ENCODE data around the gene AKAP6.

The AKAP6 gene

DNA sequence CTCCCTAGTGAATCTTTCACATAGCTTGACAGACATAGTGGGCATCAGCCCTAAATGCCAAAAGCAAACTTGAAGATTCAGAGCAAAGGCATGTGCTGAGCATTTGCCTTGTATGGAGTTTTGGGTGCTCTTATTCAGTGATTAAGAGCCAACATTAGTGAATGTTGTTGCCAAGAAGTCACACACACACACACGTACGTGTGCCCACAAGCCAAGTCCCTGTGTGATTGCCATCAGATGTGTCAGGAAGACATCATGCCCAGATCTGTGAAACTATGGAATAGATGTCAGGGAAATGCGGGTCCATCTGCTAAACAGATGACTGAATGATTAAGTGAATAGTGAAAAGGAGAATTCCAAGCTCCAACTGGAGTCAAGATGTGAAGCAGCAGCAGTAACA lies 149.0 kb downstream of the AKAP6 start:
- no peak for DNase-seq (ENCODE audit: low read depth)

DNA sequence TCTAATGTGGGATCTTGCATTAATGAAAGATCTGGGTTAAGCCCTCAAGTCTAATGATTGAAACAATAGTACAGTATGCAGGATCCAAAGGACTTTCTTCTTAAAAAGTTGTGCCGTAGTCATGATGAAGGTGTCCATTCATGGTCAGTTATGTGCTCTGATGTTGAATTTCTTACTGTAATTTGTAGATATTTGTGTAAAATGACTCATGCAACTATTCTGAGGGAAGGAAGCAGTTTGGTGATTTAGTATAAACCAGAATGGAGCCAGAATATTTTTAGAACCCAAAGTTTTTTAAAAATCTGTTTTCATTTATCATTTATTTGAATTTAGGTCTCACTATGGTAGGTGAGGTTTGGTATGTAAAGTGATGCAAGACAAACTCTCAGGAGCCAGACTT lies 151.2 kb downstream of the AKAP6 start:
- DNase-seq (ENCODE audit: low read depth), result no peak

DNA sequence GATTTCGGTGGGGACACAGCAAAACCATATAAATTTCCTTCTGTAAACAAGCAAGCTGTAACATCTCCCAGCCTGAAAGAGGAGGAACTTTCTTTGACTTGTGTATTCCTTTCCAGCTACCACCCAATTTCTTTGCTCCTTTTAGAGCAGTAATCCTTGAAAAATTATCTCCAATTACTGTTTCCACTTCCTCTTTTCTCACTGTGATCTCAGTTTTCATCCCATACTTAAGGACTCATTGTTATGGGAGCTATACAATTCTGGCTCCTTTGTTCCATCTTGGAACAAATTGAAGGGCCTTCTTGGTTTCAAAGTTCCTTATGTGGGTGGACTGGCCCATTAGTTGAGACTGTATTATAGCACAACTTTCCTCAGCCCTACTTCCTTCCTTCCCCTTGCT lies 152.6 kb downstream of the AKAP6 start:
- DNase-seq (ENCODE audit: low read depth), result no peak

DNA sequence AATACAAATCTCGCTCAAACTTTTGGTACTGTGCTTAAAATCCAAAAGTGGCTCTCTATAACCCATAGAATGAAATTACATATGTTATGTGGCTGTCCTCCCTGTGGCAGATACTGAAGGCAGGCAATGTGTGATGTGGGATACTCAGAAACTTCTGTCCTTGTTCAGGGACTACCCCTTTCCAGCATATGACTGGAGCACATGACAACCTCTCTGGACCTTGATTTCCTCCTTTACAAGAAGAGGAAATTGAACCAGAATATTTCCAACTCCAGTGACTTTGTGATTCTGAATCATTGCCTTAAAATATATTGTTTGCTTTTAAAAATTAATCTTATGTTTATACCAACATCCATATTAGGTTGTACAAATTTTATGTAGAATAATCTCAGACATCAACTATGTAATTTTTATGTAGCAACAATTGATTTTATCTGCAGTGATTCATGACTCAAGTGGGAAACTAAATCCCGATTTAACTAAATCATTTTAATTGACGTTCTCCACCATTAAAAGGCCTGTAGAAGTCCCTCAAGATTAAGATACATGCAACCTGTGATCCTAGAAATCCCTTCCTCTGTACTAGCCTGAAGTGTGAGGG lies 162.4 kb downstream of the AKAP6 start:
- no peak for DNase-seq (ENCODE audit: low read depth)

DNA sequence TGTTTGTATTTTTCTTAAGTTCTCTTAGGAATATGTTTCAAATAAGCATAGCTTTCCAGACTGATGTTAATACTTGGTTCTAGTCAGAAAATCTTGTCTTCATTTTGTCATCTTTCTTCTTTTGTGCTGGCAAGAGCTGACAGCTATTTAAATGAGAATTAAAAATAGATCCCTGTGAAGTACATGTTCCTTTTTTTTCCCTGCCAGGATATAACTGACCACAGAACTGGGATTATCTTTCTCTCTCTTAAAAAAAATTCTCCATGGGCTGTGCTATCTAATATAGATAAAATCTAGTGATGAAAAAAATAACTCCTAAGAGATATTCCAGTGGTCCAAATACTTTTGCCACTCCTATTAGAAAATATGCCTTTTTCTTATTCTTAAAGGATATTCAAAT lies 163.4 kb downstream of the AKAP6 start:
- no peak for DNase-seq (ENCODE audit: low read depth)

DNA sequence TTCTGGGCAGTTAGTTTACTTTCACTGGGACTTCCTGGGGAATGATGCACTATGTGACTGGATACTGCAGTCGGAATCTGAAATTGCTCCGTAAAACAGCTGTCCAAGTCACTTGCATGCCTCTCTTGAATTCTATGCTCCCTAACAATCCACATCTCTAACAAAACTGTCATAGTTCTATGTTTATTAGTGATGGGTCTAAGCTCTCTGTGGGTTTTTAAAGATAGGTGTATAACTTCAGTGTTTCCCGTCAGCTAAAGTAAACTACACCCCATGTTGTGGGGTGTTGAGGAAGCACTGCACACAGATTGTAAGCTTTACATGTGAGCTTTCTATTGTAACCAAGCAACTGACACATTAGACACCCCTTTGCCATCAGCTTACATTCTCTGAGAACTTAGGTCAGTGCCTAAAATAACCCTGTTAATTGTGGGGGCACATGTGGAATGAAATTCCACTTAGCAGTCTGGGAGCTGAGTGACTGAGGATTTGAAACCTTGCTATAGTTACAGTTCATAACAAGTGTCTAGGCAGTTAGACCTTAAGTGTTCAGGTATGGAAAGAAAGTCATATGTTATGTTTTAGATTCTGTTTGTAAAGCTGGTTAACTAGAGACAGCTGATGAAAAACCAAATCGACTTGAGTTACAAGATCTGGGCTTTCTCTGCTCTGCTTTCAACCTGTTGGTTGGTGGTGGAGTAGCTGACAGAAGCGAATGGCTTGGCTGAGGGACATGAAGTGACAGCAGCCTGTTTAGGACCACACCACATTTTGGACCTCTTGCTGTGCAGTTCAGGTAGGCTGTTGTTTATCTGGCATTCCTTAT lies 165.7 kb downstream of the AKAP6 start:
- no peak for DNase-seq (ENCODE audit: low read depth)

DNA sequence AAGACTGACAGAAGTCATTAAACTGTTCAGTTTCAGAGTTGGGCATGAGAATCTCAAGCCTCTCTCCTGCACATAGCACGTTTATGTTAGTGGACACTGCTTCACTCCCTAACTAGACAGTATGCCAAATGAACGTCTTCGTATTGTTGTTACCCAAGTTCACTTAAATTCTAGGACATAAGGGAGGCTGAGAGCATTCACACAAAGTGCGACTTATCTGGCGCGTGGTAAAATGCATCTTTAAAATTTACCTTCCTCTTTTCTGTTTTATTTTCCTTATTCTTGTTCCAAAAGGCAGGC lies 166.3 kb downstream of the AKAP6 start:
- no peak for DNase-seq (ENCODE audit: low read depth)

DNA sequence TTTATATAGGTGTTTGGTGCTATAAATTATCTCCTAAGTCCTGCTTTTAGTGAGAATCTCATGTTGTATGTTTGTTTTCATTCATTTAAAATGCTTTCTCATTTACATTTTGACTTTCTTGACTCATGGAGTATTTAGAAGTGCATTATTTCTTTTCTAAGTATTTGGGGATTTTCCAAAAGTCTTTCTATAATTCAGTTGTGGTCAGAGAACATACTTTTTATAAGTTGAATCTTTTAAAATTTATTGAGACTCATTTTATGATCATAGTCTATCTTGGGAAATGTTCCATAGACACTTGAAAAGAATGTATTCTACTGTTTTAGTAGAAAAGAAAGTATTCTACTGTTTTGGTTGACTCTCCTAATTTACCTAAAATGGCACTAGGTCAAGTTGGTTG lies 168.2 kb downstream of the AKAP6 start:
- no peak for DNase-seq (ENCODE audit: low read depth)

DNA sequence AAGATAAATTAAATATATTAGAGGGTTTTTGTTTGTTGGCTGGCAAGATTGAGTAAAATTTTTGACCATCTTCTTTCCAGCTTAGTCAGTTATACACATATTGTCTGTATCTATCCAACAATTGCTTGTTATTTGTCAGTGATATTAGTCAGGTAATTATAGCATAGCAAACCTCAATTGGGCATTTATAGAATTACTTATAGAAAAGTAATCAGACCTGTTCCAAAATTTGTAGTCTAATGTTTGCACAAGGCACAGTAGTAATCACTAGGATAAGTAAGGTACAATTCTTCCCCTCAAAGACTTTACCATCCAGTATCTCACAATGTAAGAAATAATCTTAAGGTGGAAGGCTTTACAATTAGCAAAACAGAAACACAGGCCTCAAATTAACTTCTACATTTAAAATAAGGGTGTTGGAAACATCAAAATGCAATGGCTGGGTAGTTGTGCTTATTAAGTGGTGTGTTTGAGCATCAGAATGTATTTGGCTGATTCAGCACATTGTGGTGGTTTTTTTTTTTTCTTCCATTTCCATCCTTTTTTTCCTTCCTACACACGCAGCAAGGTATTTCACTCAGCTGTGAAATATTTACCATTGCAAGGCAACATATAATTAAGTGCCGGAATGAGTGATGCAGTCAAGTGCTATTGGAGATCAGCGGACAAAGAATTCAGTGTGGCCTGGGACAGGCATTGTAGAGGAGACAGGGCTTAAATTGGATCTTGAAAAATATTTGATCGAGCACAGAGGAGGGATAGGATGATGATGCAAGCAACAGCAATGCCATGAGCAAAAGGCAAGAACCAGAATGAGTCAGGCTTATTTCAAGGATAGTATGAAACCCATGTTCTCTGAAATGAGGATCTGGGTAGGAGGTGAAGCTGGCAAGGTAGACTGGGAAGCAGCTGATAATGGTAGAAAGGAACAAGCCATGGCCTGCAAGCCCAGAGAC lies 178.2 kb downstream of the AKAP6 start:
- DNase-seq (ENCODE audit: low read depth), result no peak

DNA sequence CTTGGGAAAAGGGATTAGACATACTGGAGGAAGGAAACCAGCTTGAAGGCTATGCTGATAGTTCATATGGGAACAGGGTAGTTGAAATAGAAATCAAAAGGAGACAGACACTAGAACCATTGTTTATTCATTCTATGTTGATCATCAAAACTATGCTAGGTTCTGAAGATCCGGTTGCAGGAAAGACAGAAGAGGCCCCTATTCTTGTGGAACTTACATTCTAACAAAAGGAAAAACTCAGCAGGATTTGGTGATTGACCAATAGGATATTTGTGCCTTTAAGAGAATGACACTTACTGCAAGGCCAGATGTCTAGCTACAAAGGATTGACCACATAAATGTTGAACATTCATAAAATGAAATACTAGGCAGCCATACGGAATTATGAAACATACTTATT lies 179.2 kb downstream of the AKAP6 start:
- no peak for DNase-seq (ENCODE audit: low read depth)

DNA sequence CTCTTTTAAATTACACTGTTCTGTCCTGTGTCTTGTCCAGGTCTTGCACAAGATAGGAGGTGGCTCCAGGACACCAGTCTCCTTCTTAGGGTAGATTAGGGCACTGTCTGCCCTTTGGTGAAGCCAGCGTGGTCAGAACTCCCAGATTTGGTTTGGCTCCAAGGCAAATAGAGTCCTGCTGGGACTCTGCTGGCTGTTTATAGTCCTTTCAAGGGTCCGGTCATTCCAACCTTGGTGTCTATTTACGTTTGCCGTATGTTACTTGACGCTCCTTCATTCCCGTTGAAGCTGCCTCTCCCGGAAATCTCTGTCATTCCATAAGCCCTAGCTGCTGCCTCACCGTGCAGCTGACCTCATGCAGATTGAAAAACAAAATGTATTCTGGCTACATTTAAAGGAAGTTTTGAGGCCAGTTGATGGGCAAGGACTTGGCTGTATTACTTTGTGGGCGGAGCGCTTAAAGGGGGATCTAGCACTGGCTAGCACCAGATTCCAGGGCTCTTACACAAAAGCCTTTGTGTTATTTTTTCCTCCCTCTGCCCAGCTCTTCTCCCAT lies 180.6 kb downstream of the AKAP6 start:
- no peak for DNase-seq (ENCODE audit: low read depth)

DNA sequence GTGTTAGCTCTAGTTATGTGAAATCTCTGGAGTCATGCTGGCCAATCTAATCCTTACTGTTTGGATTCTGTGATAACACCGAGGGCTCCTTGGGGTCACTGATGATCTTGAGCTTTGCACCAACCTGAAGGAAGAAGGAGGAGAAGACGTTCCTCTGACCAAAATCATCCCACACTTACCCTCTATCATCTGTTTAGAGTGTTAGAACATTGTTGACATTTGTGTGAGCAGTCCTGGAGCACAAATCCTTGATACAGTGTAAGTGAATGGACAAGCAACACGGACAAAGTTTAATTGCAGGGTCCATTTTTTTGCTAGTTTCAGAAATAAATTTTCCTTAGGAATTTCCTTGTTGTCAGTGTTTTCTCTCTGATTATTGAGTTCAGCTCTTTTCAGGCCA lies 181.7 kb downstream of the AKAP6 start:
- DNase-seq (ENCODE audit: low read depth), result no peak

DNA sequence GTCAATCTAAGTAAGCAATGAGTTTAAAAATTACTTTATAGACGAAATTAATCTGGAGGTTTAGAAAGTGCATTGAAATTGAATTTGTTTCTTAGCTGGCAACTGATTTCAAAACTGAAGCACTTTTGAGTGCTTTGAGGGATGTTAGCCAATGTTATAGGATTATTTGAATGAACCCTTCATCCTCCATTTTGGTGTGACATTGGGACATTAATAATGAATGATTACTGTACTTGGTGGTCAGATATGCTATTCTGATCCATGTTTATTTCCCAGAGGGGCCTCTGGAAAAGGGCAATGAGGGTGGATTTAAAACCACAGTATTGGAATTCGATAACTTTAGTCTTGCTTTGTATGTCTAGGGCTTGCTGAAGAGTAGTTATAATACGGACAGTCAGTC lies 183.2 kb downstream of the AKAP6 start:
- no peak for DNase-seq (ENCODE audit: low read depth)

DNA sequence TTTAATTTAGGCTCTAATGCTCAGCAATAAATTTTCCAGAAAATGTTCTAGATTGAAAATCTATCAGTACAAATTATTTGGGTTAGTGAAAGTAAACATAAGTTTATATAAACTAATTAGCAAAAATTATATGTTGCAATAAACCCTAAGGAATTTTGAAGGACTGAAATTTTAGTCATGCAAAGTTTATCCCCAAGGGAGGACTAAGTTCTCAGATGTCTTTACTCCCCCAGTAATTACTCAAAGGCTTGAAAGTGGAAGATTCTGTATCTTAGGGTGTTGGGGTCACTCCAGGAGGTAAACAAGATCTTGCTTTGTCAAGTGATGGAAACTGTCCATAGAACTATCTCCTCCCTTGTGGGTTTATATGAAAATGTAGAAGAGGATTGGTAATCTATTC lies 183.7 kb downstream of the AKAP6 start:
- no peak for DNase-seq (ENCODE audit: low read depth)

DNA sequence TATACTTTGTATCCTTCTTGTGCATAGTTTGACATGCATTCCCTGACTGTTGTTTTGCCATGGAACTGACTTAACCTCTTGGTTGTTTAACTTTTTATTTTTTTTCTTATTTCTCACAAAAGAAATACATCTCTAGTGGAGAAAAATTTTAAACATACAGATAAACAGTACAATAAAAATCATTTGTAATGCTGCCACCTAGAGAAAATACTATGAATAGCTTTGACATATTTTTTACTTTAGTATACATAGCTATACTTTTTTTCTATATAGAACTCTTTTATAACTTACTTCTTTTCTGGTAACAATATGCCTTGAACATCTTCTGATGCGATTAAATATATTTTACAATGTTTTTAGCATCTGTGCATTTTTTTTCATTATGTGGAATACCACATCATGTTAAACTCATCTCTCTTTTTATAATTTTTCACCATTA lies 184.5 kb downstream of the AKAP6 start:
- no peak for DNase-seq (ENCODE audit: low read depth)

DNA sequence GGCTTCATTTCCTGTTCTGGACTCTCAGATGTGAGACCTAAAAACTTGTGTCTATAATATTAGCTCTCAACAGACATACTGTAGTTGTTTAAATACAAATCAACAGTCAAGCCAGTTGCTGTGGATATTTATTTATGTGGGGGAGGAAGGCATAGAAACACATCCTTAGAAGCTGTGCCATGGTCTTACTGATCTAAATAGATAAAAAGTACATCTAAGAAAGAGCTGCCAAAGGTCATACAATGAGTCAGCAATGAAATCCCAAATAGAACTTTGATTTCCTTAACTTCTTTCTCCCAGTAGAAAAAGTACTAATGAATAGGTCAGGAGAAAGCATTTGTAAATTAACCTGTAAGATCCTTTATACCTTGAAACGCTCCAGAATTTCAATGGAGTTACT lies 185.1 kb downstream of the AKAP6 start:
- DNase-seq (ENCODE audit: low read depth), result no peak

DNA sequence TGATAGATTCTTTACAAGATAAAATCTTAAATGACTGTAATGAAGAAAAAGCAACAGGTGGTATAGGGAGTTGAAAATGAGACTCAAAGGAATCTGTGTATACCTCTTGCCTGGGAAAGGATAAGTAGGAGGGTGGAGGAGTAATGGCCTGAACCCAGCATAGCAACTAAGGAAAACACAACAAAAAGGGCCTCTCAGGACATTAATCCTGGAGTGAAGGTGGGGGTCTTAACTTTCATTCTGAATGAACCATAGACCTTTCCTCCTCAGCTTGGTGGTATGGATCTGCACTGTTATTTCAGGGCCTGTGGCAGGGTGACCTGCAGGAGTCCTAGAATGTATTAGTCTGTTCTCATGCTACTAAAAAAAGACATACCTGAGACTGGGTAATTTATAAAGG lies 185.6 kb downstream of the AKAP6 start:
- DNase-seq (ENCODE audit: low read depth), result no peak

DNA sequence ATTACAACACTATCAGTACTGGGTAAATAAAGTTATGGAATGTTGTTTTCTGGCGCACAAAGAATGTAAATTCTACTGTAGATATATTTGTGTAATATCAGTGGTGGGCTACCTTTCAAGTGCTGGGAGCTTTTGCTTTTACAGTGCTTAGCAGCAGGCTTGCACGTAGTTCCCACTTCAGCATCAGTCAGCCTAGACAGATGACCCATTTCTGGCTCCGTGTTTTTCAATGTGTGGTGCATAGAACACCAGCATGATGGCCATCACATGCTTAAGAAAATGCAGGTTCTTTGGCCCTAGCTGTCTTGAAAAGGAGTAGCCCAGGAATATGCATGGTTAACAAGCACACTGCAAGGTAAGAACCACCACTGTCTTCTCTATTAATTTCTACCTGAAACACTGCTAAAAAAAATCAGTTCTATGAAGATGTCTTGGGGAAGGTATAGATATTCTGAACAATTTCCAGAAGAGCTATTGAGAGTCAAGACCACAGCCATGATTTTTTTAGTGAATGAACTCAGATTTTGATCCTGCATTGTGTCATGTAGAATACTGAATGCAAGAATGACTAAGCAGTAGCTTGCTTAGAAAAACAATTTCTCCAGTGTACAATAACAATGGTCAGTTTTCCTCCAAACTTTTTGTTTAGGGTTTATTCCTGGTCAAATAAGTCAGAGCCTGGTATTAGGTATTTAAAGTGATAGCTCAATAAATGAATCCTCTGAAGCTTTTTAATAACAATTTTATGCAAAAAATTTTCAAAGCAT lies 195.7 kb downstream of the AKAP6 start:
- no peak for DNase-seq (ENCODE audit: low read depth)

DNA sequence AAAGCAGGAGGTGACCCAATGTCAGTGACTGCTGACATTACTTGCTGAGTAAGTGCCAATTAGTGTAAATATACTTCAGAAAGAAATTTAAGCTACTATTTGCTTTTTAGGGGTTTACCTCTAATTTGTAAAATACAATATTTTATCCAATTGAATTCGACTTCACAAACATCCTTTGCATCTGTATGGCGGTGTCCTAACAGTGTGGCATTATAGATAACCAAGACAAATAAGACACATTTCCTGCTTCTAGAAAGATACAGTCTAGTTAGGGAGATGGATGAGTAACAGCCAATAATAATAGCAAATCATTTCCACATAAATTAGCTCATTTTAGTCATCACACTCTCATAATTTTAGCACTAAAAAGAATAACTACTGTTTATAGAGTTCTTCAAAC lies 196.5 kb downstream of the AKAP6 start:
- DNase-seq (ENCODE audit: low read depth), result no peak

DNA sequence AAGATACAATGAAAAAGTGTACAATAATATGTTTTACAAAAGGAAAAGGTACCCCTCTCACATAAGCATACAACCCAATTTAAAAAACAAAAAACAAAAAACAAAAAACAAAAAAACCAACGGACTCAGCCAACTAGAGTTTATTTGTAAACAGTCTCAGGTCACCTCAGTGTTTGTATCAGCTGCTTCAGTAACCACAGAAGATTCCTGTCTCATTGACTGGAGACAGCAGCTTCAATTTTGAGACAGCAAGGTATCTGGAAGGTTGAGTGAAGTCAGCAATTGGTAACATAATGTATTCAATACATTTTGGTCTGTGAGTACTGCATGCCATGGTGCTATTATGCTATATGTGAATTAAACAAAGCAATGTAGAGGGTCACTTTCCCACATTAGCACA lies 201.7 kb downstream of the AKAP6 start:
- DNase-seq (ENCODE audit: low read depth), result no peak

DNA sequence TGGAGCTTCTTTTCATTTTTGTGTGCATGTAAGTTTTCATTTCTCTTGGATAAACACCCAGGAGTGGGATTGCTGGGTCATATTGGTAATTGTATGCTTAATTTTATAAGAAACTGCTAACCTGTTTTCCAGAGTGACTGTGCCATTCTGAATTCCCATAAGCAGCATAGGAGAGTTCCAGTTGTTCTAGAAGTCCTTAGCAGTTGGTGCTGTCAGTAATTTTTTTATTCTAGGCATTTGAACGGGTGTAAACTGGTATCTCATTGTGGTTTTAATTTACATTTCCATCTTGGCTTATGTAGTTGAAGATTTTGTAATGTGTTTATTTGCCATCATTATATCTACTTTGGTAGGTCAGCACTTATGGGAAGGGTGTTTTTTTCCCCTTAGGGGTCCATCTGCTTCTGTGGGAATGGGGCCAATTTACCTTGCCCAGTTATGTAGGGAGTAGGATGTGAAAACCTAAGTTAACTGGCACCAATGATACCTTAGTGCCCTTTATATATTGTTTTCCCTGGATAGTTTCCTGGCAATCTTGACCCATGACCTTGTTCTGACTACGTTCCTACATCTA lies 202.9 kb downstream of the AKAP6 start:
- no peak for DNase-seq (ENCODE audit: low read depth)

DNA sequence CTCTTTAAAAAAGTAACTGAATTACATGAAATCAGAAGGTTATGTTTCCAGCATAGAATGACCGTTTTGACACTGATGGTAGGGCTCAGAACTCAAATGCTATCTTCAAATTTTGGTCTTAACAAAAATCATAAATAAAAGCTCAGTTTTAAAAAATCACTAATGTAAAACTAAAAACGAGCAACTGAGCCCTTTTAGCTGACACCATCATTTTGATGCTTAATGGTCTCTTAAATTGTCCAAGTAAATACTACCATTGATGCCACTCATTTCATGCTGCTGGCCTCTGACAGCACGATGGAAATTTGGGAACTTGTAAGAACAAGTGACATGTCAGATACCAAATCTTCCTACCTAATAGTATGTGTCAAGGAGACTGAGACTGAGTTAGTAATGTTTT lies 205.0 kb downstream of the AKAP6 start:
- DNase-seq (ENCODE audit: low read depth), result no peak
